AML-193 (cell line): ENCODE data around the gene NECAB3.

Experiments used
- DNase-seq, 2 experiments: peaks; one replicate each; lab custom pipeline; 2025; lab: John Stamatoyannopoulos, UW

NECAB3 gene

DNA sequence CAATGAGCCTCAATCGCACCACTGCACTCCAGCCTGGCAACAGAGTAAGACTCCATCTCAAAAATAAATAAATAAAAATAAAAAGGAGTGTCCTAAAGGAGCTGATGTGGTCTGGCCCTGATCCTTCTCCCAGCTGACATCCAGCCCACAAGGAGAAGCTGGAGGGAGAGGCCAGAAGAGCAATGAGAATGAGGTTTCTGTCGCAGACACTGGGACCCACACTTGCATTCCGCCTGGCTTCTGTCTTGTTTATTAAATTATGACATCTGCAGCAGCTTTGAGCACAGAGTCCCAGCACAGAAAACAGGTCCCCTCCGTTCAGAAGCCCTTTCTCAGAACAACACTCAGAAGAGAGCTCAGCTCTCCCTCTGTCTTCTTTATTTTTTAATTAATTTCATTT, 22.2 kb upstream of the NECAB3 start:
- no peak for DNase-seq

DNA sequence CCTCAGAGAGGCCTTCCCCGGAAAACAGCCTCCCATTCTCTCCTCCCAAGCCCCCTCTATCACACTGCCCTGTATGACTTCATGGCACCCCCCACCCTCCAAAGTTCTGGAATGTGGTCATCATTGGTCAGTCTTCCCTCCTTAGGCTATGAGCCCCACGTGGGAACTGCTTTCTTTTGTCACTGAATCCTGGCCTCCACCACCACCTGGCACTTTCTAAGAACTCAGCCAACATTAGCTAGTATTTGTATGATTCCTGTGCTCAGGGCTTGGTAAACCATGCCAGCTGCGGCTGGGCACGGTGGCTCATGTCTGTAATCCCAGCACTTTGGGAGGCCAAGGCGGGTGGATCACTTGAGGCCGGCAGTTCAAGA, 20.4 kb upstream of the NECAB3 start:
- DNase-seq: no peak

DNA sequence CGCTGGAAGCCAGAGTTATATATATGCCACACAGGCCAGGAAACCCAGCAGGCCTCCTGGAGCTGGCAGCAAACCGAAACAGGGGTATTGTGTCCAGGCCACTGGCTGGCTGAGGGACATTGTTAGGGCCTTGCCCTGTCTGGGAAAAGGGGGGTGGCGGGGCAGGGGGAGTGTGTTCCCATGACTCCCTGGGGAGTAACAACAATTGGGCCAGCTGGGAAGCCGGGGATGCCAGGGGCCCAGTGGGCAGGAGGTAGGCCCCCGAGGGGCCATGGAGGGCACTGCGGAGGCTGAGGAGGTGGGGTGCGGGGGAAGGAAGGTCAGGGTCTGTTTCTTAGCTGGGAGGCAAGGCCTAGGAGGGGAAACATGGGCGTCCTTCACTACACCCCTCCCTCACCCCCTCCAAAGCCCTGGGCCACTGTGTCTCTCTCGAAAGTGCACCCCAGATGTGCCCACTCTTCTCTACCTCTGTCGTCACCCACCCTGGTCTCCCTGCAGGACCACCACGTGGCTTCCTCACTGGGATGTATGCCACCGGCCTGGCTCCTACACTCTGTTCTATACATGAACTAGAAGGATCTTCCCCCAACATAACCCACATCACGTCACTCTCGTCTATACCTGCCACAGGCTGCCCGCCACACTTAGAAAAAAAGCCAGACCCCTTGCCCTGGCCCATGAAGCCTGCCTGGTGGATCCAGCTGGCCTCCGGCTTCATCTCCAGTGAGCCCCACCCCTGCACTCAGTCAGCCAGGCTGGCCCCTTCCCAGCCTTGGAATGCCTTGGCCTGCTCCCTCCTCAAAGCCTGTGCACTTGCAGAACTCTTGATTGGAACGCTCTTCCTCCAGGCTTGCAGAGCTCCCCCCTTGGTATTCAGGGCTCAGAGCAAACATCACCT, 19.8 kb upstream of the NECAB3 start:
- no peak for DNase-seq

DNA sequence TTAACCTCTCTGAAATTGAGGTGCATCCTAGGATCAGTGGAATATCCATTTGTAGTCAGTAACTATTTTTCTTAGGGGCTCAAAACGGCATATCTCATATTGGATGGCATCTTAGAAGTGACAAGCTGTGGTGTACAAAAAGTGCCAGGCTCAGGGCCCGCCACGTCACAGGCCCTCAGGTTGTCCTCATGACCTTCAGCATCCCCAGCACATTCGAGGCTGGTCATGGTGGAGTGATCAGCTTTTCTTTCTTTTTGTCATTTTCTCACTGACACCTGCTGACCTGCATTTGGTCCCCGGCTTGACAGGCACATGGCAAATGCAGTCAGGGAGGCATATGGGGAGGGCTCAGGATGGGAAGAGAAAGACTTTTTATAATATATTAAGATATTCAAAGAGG, 19.1 kb upstream of the NECAB3 start:
- no peak for DNase-seq

DNA sequence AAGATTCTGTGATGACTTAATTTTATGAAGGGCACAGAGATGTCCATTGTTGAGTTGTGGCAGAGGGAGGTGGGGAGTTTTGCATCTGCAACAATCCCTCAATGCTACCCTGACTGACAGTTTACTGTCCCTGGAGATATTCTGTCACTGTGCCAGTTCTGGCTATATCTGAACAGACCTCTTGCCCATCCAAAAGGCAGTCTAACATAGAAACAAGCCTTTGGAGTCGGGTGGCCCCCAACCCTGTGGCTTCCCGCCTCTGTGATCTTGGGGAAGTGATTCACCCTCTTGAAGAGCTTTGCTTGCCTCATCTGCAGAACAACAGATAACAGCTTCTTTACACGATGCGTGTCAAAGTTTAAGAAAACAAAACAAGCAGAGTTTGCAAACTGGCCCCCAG, 15.7 kb upstream of the NECAB3 start:
- DNase-seq: peak; percentile 37 to 45

DNA sequence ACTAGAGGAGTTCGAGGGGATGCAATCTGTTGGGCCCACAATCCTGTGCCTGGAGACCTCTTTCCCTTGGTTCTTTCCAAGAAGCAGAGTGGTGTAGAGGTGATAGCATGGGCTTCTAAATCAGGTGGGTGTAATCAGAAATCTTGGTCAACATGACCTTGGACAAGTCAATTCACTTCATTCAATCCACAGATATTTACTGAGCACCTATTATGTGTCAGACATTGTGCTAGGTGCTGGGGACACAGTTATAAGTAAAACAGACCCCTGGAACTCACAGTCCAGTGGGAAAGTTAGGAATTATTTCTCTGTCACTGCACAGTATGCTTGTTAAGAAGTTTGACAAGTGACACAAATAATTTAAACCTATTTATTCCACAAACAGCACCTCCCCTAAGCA, 15.3 kb upstream of the NECAB3 start:
- DNase-seq: no peak

DNA sequence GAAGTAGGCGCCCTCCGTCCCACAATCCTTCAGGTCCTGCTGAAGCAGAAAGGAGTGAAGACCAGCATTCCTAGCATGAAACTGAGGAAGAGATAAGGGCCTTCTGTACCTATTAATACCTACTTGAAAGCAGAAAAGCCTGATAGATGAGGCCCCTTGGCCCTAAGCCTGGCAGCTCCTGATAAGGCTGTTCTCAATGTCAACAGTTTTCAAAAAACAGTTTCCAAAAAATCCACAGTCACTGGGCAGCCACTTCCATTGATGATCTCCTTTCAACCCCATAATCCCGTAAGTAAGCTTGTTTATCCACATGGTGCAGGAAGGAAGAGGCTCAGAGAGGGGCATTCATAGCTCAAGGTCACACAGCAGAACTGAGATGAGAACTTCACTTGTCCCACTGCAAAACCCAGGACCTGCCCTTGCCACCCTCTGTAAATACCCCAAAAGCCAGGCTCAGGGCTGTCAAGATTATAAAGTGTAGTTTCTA, 14.8 kb upstream of the NECAB3 start:
- no peak for DNase-seq

DNA sequence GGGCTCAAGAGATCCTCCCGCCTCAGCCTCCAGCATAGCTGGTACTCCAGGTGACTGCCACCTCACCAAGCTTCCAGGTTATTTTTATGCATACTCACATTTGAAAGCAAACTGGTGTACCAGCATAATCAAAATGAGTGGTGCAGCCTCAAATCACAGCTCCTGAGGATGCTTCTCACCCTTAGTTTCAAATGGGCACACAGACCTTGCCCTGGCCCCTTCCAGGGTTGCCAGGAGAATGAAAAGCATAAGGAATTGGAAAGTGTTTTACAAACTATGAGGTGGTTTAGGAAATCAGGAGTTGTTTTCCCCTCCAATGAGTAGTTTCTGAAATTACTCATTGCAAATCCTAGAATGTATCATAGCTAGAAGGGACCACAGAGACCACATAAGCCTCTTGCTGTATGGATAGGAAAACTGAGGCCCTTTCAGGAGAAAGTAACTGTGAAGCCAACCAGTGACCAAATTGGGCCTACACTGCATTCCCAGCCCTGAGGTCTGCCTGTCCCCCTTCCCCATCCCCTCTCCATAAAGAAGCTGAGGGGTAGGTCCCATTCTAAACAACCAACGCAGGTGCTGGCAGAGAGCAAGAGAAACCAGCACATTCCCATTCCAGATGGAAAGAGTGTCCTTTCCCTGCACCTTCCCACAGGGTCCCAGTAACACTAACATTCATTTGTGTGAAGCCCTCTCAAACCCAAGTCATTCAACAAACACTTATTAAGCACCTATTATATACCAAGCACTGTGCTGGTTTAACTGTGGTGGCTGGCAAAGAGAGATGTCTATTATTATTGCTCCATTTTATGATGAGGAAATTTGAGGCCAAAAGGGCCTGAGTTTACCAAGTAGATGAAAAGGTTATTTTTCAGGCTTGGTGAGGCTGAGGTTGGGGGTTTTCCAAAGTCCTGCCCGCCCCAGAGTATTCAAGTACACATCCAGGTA, 14.0 kb upstream of the NECAB3 start:
- no peak for DNase-seq

DNA sequence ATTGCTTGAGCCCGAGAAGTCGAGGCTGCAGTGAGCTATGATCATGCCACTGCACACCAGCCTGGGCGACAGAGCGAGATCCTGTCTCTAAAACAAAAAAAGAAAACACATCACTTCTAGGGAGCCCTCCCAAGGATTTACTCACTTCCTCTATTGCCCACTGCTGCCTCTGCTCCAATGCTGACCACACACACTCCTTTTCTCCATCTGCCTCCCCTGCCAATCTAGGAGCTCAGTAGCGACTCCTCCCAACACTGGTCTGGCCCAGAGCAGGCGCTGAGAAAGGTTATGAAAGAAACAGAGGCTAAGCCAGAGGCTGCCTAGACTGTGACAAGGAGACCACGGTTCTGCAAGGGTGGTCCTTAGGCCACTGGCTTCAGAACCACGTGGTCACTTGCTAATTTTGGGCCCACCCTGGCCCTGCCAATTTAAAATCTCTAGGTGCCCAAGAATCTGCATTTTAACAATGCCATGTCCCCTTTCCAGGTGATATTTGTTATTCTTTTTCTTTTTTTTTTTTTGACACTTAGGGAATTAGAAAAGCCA, 13.2 kb upstream of the NECAB3 start:
- peak; percentile 80 to 81 for DNase-seq

DNA sequence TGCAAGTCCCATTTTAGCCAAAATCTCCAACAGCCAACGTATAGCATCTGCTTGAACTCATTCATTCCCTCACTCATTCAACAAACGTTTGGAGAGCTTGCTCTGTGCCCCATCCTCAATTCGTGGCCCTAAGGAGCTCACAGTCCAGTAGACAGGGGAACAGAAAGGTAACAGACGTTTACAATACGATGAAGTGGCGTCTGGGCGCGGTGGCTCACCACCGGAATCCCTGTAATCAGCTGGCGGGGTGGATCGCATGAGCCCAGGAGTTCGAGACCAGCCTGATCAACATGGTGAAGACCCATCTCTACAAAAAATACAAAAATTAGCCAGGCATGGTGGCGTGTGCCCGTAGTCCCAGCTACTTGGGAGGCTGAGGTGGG, 12.7 kb upstream of the NECAB3 start:
- no peak for DNase-seq

DNA sequence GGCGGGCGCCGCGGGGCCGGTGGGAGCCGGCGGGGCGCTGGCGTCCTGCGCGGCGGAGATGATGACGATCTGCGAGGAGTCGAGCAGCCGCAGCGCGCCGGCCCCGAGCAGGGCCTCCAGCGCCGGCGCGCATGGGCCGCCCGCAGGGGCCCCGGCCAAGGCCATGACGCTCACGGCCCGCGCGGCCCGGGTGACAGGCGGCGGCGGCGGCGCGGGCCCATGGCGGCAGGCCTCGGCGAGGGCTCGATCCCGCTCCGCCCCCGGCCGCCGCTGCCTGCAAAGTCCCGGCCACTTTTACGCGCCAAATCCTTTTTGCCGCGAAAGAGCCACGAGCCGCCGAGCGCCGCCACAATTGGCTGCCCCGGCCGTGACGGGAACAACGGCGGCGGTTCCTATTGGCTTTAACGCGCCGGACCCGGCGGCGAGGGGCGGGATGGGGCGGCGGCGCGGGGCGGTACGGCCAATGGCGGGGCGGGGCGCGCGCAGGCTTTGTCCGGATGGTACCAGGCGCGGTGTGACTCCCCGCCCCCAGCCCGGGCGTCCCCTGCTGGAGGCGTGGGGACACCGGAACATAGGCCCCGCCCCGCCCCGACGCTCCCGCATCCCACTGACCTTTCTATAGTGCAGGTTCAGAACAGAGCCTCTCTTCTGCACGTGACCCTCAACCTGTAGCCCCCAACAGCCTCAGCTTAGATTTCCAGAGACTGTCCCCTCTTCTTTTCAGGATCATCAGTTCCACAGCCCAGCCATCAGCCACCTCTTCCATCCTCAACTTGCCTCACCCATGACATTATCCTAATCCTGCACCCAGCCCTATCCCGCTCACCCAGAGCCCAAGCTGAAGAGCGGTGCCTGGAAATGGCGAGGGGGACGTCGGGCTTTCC, 12.1 kb upstream of the NECAB3 start, which contains the start of gene E2F1:
TSS of gene E2F1 (minus strand) at position 286 of the 884 bp plus-strand sequence. CDS start at position 165, 121 bp downstream.
- DNase-seq: peak; percentile 87 to 89

DNA sequence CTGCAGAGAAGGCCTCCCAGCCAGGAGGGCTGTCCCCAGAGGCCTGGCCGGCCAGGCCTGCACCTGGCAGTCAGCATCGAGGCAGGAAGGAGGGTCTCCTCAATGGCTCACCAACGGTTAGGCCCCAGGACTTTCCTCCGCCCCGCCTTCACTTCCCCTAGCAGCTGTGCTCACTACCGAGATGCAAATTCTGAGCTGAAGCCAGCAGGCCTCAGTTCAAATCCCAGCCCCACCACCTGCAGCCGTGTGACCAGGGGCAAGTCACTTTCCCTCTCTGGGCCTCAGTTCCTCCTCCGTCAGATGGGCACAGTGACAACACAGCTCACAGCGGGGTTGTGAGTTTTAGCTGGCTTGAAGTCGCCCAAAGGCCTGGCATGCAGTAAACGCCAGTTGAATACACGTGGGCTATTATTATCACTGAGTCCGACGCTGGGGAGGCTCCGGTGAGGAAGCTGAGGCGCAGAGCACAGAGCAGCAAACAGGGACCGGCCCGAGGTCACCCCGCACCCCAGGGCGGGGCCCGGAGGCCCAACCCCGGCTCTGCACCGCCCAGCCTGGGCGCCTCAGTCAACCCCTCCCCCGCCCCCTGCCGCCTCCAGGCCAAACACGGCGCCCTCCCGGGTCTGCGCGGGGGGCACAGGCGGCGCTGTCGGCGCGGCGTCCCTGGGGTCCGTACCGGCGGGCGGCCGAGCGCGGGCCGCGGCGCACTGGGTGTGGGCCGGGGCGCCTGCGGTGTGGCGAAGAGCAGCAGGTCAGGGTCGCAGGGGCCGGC, 11.3 kb upstream of the NECAB3 start:
- peak; percentile 46 to 56 for DNase-seq

DNA sequence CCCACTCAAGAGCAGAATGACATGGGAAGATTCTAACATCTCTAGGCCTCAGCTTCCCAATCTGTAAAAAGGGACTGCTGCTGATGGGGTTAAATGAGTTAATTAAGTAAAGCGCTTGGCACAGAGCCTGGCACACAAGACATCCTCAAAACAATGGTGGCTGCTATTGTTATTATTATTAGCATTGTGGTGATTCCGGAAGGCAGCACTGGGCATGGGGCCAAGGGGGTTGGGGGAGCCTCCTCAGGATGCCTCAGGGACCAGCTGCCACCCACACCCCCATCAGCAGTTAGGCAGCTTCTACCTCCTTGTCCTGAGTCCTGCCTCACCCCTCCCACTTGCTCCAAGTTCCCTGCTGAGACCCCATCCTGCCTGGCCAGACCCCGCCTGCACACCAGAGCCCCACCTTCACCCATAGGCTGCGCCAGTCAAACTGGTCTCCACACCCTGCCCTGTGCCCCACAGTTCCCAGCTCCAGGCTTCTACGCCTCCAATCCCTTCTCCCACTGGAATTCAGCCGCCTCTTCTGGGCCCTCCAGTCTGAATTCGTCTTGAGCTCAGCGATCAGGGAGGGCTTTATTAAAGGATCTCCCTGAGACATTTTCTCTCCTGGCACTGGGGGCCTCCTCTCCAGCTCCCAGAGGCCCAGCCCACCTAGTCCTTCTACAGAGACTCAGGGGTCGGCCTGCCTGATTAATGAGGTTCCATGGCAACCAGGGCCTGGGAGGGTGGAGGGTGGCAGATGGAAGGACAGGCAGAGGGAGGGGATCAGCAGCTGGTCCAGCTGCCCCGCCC, 10.5 kb upstream of the NECAB3 start:
- DNase-seq: no peak

DNA sequence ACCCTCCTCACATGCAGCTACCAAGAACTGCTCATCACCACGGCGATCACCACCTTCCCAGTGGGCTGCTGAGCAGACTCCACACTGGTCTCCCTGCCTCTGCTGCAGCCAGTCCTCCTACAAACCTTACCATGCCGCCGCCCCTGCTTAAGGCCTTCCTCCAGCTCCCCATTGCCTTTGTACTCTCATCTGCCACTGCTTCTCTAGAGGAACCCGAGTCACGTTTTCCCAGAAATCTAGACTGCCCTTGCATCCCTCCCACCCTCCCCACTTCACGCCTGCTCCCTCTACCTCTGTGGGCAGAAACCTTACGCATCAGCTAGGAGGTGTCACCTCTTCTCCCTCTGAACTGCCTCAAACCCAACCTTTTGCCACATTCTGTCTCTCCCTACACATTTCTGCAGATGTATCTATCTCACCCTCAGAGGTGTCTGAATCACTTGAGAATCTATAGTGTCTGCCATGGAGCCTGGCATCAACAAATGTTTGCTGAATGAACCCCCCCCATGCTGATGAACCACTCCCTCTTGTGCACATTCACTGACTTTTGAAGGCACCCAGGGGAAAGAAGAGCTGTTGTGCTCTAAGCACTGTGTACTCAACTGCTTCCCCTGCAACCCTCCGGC, 7.6 kb upstream of the NECAB3 start:
- no peak for DNase-seq

DNA sequence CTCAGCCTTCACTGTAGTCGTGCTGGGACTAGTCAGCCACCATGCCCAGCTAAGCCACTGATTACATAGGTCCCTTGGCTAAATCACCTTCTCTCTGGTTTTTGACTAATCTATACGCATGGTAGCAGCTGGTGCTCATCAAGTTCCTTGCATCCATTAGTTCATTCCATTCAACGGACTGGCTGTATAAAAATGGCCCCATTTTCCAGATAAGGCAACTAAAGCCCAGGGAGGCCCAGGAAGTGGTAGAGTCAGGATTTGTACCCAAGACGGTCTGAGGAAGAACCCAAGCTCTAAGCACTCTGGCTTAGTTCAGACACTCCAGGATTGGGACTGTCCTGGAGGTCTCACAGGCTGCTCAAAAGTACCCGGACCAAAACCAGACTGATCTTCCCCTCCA, 7.1 kb upstream of the NECAB3 start:
- no peak for DNase-seq

DNA sequence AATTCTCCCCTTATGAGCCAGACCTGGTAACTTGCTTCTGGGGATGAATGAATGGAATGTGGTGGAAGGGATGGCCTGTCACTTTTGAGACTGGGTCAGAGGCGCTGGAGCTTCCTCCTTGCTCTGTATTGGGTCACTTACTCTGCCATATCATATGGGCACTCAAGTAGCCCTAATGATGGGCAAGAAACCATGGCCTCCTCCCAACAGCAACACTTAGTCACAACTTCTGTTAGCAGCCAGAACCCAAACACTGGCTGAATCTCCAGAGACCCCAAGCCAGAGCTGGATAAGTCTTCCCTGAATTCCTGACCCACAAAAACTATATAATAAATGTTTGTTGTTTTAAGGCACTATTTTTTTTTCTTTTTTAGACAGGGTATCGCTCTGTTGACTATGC, 6.5 kb upstream of the NECAB3 start:
- DNase-seq: no peak

DNA sequence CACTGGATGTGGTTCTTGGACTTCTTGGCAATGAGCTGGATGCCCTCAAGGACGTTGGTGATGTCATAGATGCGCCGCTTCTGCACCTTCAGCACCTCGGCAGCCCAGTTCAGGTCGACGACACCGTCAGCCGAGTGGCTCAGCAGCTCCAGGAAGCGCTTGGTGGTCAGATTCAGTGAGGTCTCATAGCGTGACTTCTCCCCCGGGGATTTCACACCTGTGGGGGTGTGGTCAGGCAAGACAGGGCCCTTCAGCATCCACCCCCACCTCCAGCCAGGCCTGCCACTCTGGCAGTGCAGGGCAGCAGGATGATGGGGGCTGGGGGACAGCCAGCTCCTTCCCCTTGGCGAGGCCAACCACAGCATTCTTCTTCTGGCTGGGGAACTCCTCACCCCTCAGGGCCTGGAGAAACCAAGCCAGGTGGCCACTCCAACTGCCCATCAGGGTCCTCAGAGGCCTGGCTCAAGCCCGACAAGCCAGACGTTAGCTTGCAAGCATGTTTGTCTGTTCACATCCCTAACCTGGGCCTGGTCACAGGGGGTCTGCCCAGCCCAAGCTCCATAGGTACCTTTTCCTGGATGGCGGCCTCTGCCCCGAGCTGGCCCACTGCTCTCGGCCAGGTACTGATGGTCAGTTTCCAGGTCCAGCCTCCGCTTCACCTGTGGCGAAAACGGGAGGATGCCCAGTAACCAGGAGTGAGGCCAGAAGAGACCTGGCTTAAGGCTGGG, 5.7 kb upstream of the NECAB3 start:
- no peak for DNase-seq

DNA sequence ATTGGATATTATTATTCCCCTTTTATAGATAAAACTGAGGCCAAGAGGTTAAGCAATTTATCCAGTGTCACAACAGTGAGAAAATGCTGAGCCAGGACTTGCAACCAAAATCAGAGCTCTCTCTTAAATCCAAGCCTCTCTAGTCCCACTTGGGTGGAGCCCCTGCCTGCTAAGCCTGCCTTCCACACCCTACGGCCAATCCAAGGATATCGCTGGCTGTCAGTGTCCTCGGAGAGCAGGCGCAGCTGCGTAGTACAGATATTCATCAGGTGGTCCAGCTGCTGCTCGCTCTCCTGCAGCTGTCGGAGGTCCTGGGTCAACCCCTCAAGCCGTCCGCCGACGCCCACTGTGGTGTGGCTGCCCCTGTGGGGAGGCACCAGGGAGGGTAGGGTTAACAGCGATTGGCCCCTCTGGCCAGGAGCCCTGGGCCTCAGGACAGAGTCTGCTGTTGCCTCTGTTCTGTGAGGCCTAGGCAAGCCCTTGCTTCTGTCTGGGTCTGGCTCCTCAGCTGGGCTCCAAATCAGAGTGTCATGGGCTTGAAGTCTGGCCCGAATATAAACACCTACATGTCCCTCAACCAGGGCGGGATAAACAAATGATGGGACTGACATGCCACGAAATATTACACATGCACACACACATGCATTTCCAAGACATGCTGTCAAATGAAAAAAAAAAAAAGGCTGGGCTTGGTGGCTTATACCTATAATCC, 3.9 kb upstream of the NECAB3 start:
- DNase-seq: no peak
